Thyroid gland (tissue), 4 donors: ENCODE data around the gene LRMDA. TPM values are rescaled to one million over a fixed set of nuclear protein-coding genes. Genes with fewer than 3 reads are reported as not detected.

Experiments
- DNase-seq, 2 donors: peaks; one replicate each; pipeline ENCODE4 v3.0.0-alpha.2; 2019
- H3K27ac ChIP-seq, 3 donors: fragments of 200-600 bp; sonication (generic); 1 replicate in 2 of 3; 2 replicates in 1 of 3; pipeline ENCODE4 v1.5.1; 2016 to 2019; ENCODE audit warnings: mild to moderate bottlenecking in 1 of 3, moderate library complexity in 1 of 3
- H3K27me3 ChIP-seq: fragments of 200-600 bp; sonication (generic); one replicate; pipeline ENCODE4 v1.5.1; 2019
- H3K36me3 ChIP-seq, 2 donors: fragments of 200-600 bp; sonication (generic); one replicate each; pipeline ENCODE4 v1.5.1; 2016 to 2019
- H3K4me1 ChIP-seq, 2 donors: fragments of 200-600 bp; sonication (generic); one replicate each; pipeline ENCODE4 v1.5.1; 2017 to 2019
- H3K4me3 ChIP-seq, 3 donors: fragments of 200-600 bp; sonication (generic); replicated peaks in 1 of 3; 1 replicate in 2 of 3; 2 replicates in 1 of 3; pipeline ENCODE4 v1.5.1; 2016; ENCODE audit warnings: mild to moderate bottlenecking in 1 of 3
- H3K9me3 ChIP-seq: fragments of 200-600 bp; sonication (generic); one replicate; pipeline ENCODE4 v1.5.1; 2017
- POLR2A ChIP-seq, 2 donors: fragments of 450-650 bp; IDR thresholded peaks; one replicate each; pipeline ENCODE4 v1.6.1; 2017; ENCODE audit warnings: antibody characterized with exemption in 2 of 2, mild to moderate bottlenecking in 2 of 2, moderate library complexity in 1 of 2
- WGBS, 2 donors: methylation state at CpG; one replicate each; pipeline ENCODE4 v1.1.5; 2017; 5-methylcytosine and 5-hydroxymethylcytosine counted together
- intact Hi-C: fragments of 100-400 bp; cut with DNase I; formaldehyde crosslinking; loops from one replicate; pipeline ENCODE4 v1.15.1; 2023
- total RNA-seq, 4 donors: library from RNA; depleted of rRNA; stranded (reverse); fragments of >200 nt; gene quantifications; one replicate each; pipeline ENCODE4 v1.2.3, GENCODE V29; 2016
- TF ChIP-seq, protein P1 (sequence below), 6 experiments: fragments of 200-600 bp in 3 of 6; fragments of 450-650 bp in 3 of 6; sonication (generic) in 3 of 6; IDR thresholded peaks; one replicate each; pipeline ENCODE4 v1.5.1; 2016 to 2019; ENCODE audit warnings: antibody characterized with exemption in 6 of 6, mild to moderate bottlenecking in 2 of 6, inconsistent platforms in 1 of 6, moderate library complexity in 1 of 6

Gene LRMDA
- total RNA-seq, 4 donors from 2014 or later, result 16.5 to 31.7 (median 23.2) TPM

GRCh38 chr10:76296957-76297356 is 865.5 kb downstream of the LRMDA start:
- intact Hi-C loops, result no loop called here
- Histone ChIP-seq H3K4me3 (no peak overlapping the region), H3K27ac (peak overlapping the region; percentile 59 to 77 (median 72)), H3K36me3 (no peaks in the 10 kb centered on the region), H3K9me3 (no peaks in the 10 kb centered on the region), H3K27me3 (no peaks in the 10 kb centered on the region), H3K4me1 (peaks cover 17 to 21% of the 10 kb centered on the region in 2 donors)
- TF ChIP-seq POLR2A (IDR thresholded peaks at IDR 0.05), result no peak
- TF ChIP-seq, protein P1, sequence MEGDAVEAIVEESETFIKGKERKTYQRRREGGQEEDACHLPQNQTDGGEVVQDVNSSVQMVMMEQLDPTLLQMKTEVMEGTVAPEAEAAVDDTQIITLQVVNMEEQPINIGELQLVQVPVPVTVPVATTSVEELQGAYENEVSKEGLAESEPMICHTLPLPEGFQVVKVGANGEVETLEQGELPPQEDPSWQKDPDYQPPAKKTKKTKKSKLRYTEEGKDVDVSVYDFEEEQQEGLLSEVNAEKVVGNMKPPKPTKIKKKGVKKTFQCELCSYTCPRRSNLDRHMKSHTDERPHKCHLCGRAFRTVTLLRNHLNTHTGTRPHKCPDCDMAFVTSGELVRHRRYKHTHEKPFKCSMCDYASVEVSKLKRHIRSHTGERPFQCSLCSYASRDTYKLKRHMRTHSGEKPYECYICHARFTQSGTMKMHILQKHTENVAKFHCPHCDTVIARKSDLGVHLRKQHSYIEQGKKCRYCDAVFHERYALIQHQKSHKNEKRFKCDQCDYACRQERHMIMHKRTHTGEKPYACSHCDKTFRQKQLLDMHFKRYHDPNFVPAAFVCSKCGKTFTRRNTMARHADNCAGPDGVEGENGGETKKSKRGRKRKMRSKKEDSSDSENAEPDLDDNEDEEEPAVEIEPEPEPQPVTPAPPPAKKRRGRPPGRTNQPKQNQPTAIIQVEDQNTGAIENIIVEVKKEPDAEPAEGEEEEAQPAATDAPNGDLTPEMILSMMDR (IDR thresholded peaks at IDR 0.05), result no peak
- no peak for DNase-seq
- 77 to 86% methylated on average over 3 of the region's 3 CpGs for WGBS, 2 donors

GRCh38 chr10:76297358-76297757 is 865.9 kb downstream of the LRMDA start:
- H3K4me1 ChIP-seq, result peaks cover 21 to 25% of the 10 kb centered on the region in 2 donors
- no peaks in the 10 kb centered on the region for H3K9me3 ChIP-seq
- intact Hi-C loops, result no loop called here
- H3K4me3 ChIP-seq, result no peak overlapping the region
- no peaks in the 10 kb centered on the region for H3K36me3 ChIP-seq
- H3K27ac ChIP-seq, result peak overlapping the region; percentile 59 to 77 (median 72)
- no peaks in the 10 kb centered on the region for H3K27me3 ChIP-seq
- 72 to 79% methylated on average over 4 of the region's 4 CpGs for WGBS, 2 donors
- no peak for DNase-seq
- TF ChIP-seq POLR2A (IDR thresholded peaks at IDR 0.05), result no peak
- TF ChIP-seq, protein P1 (IDR thresholded peaks at IDR 0.05), result no peak

- no peak for TF ChIP-seq POLR2A (IDR thresholded peaks at IDR 0.05)
- TF ChIP-seq, protein P1 (IDR thresholded peaks at IDR 0.05), result no peak
- Histone ChIP-seq H3K4me3 (no peak overlapping the region), H3K36me3 (no peaks in the 10 kb centered on the region), H3K9me3 (no peaks in the 10 kb centered on the region), H3K27me3 (no peaks in the 10 kb centered on the region), H3K4me1 (peaks cover 26 to 29% of the 10 kb centered on the region in 2 donors), H3K27ac (peak overlapping the region; percentile 59 to 77 (median 72))
- DNase-seq, result peak; percentile 72 to 74
- intact Hi-C loops, result no loop called here
- 27 to 68% methylated on average over 10 of the region's 10 CpGs for WGBS, 2 donors
Measured at GRCh38 chr10:76297780-76298281, 866.4 kb downstream of the LRMDA start.

GRCh38 chr10:76298329-76298728 is 866.9 kb downstream of the LRMDA start:
- peaks cover 31 to 34% of the 10 kb centered on the region in 2 donors for H3K4me1 ChIP-seq
- TF ChIP-seq, protein P1 (IDR thresholded peaks at IDR 0.05), result no peak
- no peak for TF ChIP-seq POLR2A (IDR thresholded peaks at IDR 0.05)
- no peaks in the 10 kb centered on the region for H3K36me3 ChIP-seq
- H3K9me3 ChIP-seq, result no peaks in the 10 kb centered on the region
- WGBS, 2 donors, result 81 to 82% methylated on average over 3 of the region's 3 CpGs
- intact Hi-C loops, result no loop called here
- no peak for DNase-seq
- no peaks in the 10 kb centered on the region for H3K27me3 ChIP-seq
- peak overlapping the region; percentile 59 to 77 (median 72) for H3K27ac ChIP-seq
- H3K4me3 ChIP-seq, result no peak overlapping the region

GRCh38 chr10:76299501-76299900 is 868.1 kb downstream of the LRMDA start:
- Histone ChIP-seq H3K36me3 (no peaks in the 10 kb centered on the region), H3K9me3 (no peaks in the 10 kb centered on the region), H3K27me3 (no peaks in the 10 kb centered on the region), H3K27ac (no peak overlapping the region), H3K4me3 (no peak overlapping the region), H3K4me1 (peaks cover 39 to 43% of the 10 kb centered on the region in 2 donors)
- TF ChIP-seq, protein P1 (IDR thresholded peaks at IDR 0.05), result no peak
- no peak for TF ChIP-seq POLR2A (IDR thresholded peaks at IDR 0.05)
- intact Hi-C loops, result no loop called here
- 92 to 93% methylated on average over 4 of the region's 4 CpGs for WGBS, 2 donors
- DNase-seq, result no peak
